WTC11 (cell line): ENCODE results near the gene APRT. TPM values are rescaled to one million over a fixed set of nuclear protein-coding genes. Genes with fewer than 3 reads are reported as not detected.

ENCODE experiments used
- ATAC-seq: fragments of 200-7000 bp; cut with Tn5 transposase; 2 replicates; pipeline ENCODE4 v1.10.0; 2021; ENCODE audit warnings: mild to moderate bottlenecking, moderate library complexity
- CTCF ChIA-PET: fragments of 300-600 bp; sonication (Branson Sonifier 250); formaldehyde crosslinking; loops from one replicate; lab custom pipeline; 2021; ENCODE audit warnings: antibody characterized with exemption; lab: Charles Lee
- POLR2A ChIA-PET: fragments of 350-600 bp; sonication (Branson Sonifier 250); formaldehyde crosslinking; loops from one replicate; lab custom pipeline; 2021; ENCODE audit warnings: antibody characterized with exemption; lab: Charles Lee
- DNase-seq: peaks from one replicate; pipeline ENCODE4 v3.0.0; 2021; ENCODE audit warnings: low spot score
- H3K27ac Mint-ChIP-seq: 2 replicates; pipeline ENCODE4 v1.8.0; 2021; ENCODE audit warnings: mixed read lengths
- H3K27me3 Mint-ChIP-seq: 2 replicates; pipeline ENCODE4 v1.8.0; 2021; ENCODE audit warnings: low read depth, mild to moderate bottlenecking, moderate library complexity, mixed read lengths
- H3K36me3 Mint-ChIP-seq: 2 replicates; pipeline ENCODE4 v1.8.0; 2021; ENCODE audit warnings: mixed read lengths
- H3K4me1 Mint-ChIP-seq: 2 replicates; pipeline ENCODE4 v1.8.0; 2022; ENCODE audit warnings: mixed read lengths
- H3K4me3 Mint-ChIP-seq: 2 replicates; pipeline ENCODE4 v1.8.0; 2021; ENCODE audit warnings: mild to moderate bottlenecking, moderate library complexity, mixed read lengths
- H3K9me3 Mint-ChIP-seq: 2 replicates; pipeline ENCODE4 v1.8.0; 2021; ENCODE audit warnings: mixed read lengths
- CREB1 ChIP-seq: sonication (generic); formaldehyde crosslinking; IDR thresholded peaks from 2 replicates; pipeline ENCODE4 v1.8.0; 2023; ENCODE audit warnings: mild to moderate bottlenecking, missing genetic modification reagents
- CTCF ChIP-seq: fragments of 200-600 bp; IDR thresholded peaks from 2 replicates; pipeline ENCODE4 v1.8.0; 2022; ENCODE audit warnings: antibody characterized with exemption
- ESRRA ChIP-seq: sonication (generic); formaldehyde crosslinking; IDR thresholded peaks from 2 replicates; pipeline ENCODE4 v1.8.1; 2022; ENCODE audit warnings: mild to moderate bottlenecking, missing genetic modification reagents, borderline replicate concordance
- IRF1 ChIP-seq: sonication (generic); formaldehyde crosslinking; IDR thresholded peaks from 2 replicates; pipeline ENCODE4 v1.8.0; 2023; ENCODE audit warnings: missing genetic modification reagents
- JAZF1 ChIP-seq: fragments of 250-450 bp; sonication (Bioruptor Pico); IDR thresholded peaks from 2 replicates; pipeline ENCODE4 v1.9.0; 2021; ENCODE audit warnings: moderate library complexity, mild to moderate bottlenecking, inconsistent platforms
- NFYB ChIP-seq: sonication (generic); formaldehyde crosslinking; conservative IDR thresholded peaks from 2 replicates; pipeline ENCODE4 v1.8.0; 2022; ENCODE audit warnings: low read depth, missing genetic modification reagents
- NR1H2 ChIP-seq: sonication (generic); formaldehyde crosslinking; IDR thresholded peaks from 2 replicates; pipeline ENCODE4 v1.9.0; 2021; ENCODE audit warnings: mild to moderate bottlenecking, moderate library complexity, missing genetic modification reagents
- NR2C2 ChIP-seq: sonication (generic); formaldehyde crosslinking; IDR thresholded peaks from 2 replicates; pipeline ENCODE4 v1.8.0; 2022; ENCODE audit warnings: mild to moderate bottlenecking, missing genetic modification reagents
- PRRX2 ChIP-seq: fragments of 250-450 bp; sonication (Bioruptor Pico); IDR thresholded peaks from 2 replicates; pipeline ENCODE4 v1.8.0; 2021; ENCODE audit warnings: mild to moderate bottlenecking
- RELA ChIP-seq: sonication (generic); formaldehyde crosslinking; IDR thresholded peaks from 2 replicates; pipeline ENCODE4 v1.8.1; 2022; ENCODE audit warnings: missing genetic modification reagents, mild to moderate bottlenecking, borderline replicate concordance
- TEAD1 ChIP-seq: sonication (generic); formaldehyde crosslinking; IDR thresholded peaks from 2 replicates; pipeline ENCODE4 v1.8.0; 2022; ENCODE audit warnings: mild to moderate bottlenecking, missing genetic modification reagents
- TP53 ChIP-seq: sonication (generic); formaldehyde crosslinking; IDR thresholded peaks from 2 replicates; pipeline ENCODE4 v1.8.1; 2023; ENCODE audit warnings: mild to moderate bottlenecking, missing genetic modification reagents
- USF1 ChIP-seq: sonication (generic); formaldehyde crosslinking; IDR thresholded peaks from 2 replicates; pipeline ENCODE4 v1.8.0; 2022; ENCODE audit warnings: mild to moderate bottlenecking, missing genetic modification reagents
- USF2 ChIP-seq: sonication (generic); formaldehyde crosslinking; IDR thresholded peaks from 2 replicates; pipeline ENCODE4 v1.8.1; 2023; ENCODE audit warnings: mild to moderate bottlenecking, missing genetic modification reagents, moderate library complexity
- ZNF121 ChIP-seq: sonication (generic); formaldehyde crosslinking; IDR thresholded peaks from 2 replicates; pipeline ENCODE4 v1.8.0; 2023; ENCODE audit warnings: missing genetic modification reagents
- ZNF138 ChIP-seq: sonication (generic); formaldehyde crosslinking; conservative IDR thresholded peaks from 2 replicates; pipeline ENCODE4 v1.8.1; 2022; ENCODE audit warnings: mild to moderate bottlenecking, moderate library complexity, missing genetic modification reagents
- ZNF232 ChIP-seq: sonication (generic); formaldehyde crosslinking; IDR thresholded peaks from 2 replicates; pipeline ENCODE4 v1.8.0; 2022; ENCODE audit warnings: mild to moderate bottlenecking, missing genetic modification reagents
- ZNF396 ChIP-seq: fragments of 250-450 bp; sonication (Bioruptor Pico); IDR thresholded peaks from 2 replicates; pipeline ENCODE4 v1.8.0; 2021; ENCODE audit warnings: mild to moderate bottlenecking, moderate library complexity, borderline replicate concordance
- total RNA-seq: library from RNA; stranded (reverse); gene quantifications from 3 replicates; pipeline ENCODE4 v1.2.3, GENCODE V29; 2021
- TF ChIP-seq, protein P1 (sequence below): sonication (generic); formaldehyde crosslinking; IDR thresholded peaks from 2 replicates; pipeline ENCODE4 v1.8.0; 2023; ENCODE audit warnings: missing genetic modification reagents, mild to moderate bottlenecking, borderline replicate concordance

APRT gene
- total RNA-seq, 1 experiment from 2014 or later, result 288 TPM

GRCh38 chr16:88811769-88812512 is at the start of gene APRT (continued):
- no peak for TF ChIP-seq CTCF
- TF ChIP-seq ZNF138, result no peak
- no peak; the same call in 1 of the 2 replicates for TF ChIP-seq CREB1
- TF ChIP-seq TEAD1, result peak; percentile 36
- TF ChIP-seq, protein P1, sequence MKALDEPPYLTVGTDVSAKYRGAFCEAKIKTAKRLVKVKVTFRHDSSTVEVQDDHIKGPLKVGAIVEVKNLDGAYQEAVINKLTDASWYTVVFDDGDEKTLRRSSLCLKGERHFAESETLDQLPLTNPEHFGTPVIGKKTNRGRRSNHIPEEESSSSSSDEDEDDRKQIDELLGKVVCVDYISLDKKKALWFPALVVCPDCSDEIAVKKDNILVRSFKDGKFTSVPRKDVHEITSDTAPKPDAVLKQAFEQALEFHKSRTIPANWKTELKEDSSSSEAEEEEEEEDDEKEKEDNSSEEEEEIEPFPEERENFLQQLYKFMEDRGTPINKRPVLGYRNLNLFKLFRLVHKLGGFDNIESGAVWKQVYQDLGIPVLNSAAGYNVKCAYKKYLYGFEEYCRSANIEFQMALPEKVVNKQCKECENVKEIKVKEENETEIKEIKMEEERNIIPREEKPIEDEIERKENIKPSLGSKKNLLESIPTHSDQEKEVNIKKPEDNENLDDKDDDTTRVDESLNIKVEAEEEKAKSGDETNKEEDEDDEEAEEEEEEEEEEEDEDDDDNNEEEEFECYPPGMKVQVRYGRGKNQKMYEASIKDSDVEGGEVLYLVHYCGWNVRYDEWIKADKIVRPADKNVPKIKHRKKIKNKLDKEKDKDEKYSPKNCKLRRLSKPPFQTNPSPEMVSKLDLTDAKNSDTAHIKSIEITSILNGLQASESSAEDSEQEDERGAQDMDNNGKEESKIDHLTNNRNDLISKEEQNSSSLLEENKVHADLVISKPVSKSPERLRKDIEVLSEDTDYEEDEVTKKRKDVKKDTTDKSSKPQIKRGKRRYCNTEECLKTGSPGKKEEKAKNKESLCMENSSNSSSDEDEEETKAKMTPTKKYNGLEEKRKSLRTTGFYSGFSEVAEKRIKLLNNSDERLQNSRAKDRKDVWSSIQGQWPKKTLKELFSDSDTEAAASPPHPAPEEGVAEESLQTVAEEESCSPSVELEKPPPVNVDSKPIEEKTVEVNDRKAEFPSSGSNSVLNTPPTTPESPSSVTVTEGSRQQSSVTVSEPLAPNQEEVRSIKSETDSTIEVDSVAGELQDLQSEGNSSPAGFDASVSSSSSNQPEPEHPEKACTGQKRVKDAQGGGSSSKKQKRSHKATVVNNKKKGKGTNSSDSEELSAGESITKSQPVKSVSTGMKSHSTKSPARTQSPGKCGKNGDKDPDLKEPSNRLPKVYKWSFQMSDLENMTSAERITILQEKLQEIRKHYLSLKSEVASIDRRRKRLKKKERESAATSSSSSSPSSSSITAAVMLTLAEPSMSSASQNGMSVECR (CRISPR knock-in tag), result no peak; the same call in 1 of the 2 replicates
- TF ChIP-seq PRRX2 (CRISPR knock-in tag), result no peak
- peak; percentile 50; the same call in 1 of the 2 replicates for TF ChIP-seq ESRRA
- TF ChIP-seq TP53 (CRISPR knock-in tag), result no peak
- TF ChIP-seq NR2C2 (CRISPR knock-in tag), result no peak
- no peak for TF ChIP-seq IRF1 (CRISPR knock-in tag)
- no peak for TF ChIP-seq JAZF1 (CRISPR knock-in tag)
- 0 out of 2 replicates have a peak, but pooled peaks have one; percentile 6 for TF ChIP-seq ZNF121 (CRISPR knock-in tag)
- TF ChIP-seq USF2 (CRISPR knock-in tag), result no peak
- TF ChIP-seq RELA (CRISPR knock-in tag), result 0 out of 2 replicates have a peak, but pooled peaks have one; percentile 40
- TF ChIP-seq NFYB (CRISPR knock-in tag), result 0 out of 2 replicates have a peak, but pooled peaks have one; percentile 11
- TF ChIP-seq ZNF232 (CRISPR knock-in tag), result 0 out of 2 replicates have a peak, but pooled peaks have one; percentile 74

- CTCF ChIA-PET, result no interaction called here
- no peak overlapping the region for H3K27ac Mint-ChIP-seq
- DNase-seq, result no peak
Measured at GRCh38 chr16:88861359-88861758, 49.6 kb upstream of the APRT start.

More at GRCh38 chr16:88861359-88861758, 49.6 kb upstream of the APRT start:
- H3K4me3 Mint-ChIP-seq, result no peak overlapping the region
- H3K9me3 Mint-ChIP-seq, result no peaks in the 10 kb centered on the region
- POLR2A ChIA-PET, result no interaction called here
- ATAC-seq, result no peak
- no peaks in the 10 kb centered on the region for H3K27me3 Mint-ChIP-seq
- TF ChIP-seq ZNF396, result no peak
- TF ChIP-seq USF1 (CRISPR knock-in tag), result no peak
- no peak for TF ChIP-seq NR1H2 (CRISPR knock-in tag)
- H3K36me3 Mint-ChIP-seq, result peaks cover 27% of the 10 kb centered on the region
- H3K4me1 Mint-ChIP-seq, result peaks cover 7% of the 10 kb centered on the region
